A673 (cell line): ENCODE measurements around the gene PDAP1. TPM values are rescaled to one million over a fixed set of nuclear protein-coding genes. Genes with fewer than 3 reads are reported as not detected.

Experiments used
- BruUV-seq: library from RNA; stranded (reverse); fragments of 400-500 nt; replicated peaks from 2 replicates; lab custom pipeline; 2021; lab: Mats Ljungman, UMichigan
- CTCF ChIA-PET: fragments of 300-600 bp; sonication (Branson Sonifier 250); formaldehyde crosslinking; loops from one replicate; lab custom pipeline; 2022; ENCODE audit warnings: antibody characterized with exemption; lab: Charles Lee
- POLR2A ChIA-PET: fragments of 300-600 bp; sonication (Branson Sonifier 250); formaldehyde crosslinking; loops from one replicate; lab custom pipeline; 2022; ENCODE audit warnings: antibody characterized with exemption; ENCODE audit not compliant: low non-redundant PET; lab: Charles Lee
- DNase-seq: peaks from one replicate; pipeline ENCODE4 v3.0.0-alpha.2; 2015; ENCODE audit warnings: low spot score
- H3K27ac ChIP-seq: fragments of 200-600 bp; sonication (generic); 2 replicates; pipeline ENCODE4 v1.5.1; 2016; ENCODE audit warnings: mixed run types, low read depth, mild to moderate bottlenecking, mixed read lengths, antibody characterized with exemption, low read length; ENCODE audit not compliant: poor library complexity, severe bottlenecking
- H3K27me3 ChIP-seq: fragments of 200-600 bp; sonication (generic); replicated peaks from 2 replicates; pipeline ENCODE4 v1.6.1; 2017; ENCODE audit warnings: mixed run types, low read depth, mild to moderate bottlenecking, mixed read lengths, antibody characterized with exemption, low read length; ENCODE audit not compliant: insufficient read depth, poor library complexity
- H3K36me3 ChIP-seq: fragments of 200-600 bp; sonication (generic); 2 replicates; pipeline ENCODE4 v1.6.1; 2016; ENCODE audit warnings: mixed run types, mild to moderate bottlenecking, mixed read lengths, antibody characterized with exemption, low read length; ENCODE audit not compliant: insufficient read depth, poor library complexity, severe bottlenecking
- H3K4me1 ChIP-seq: fragments of 200-600 bp; sonication (generic); 2 replicates; pipeline ENCODE4 v1.6.1; 2017; ENCODE audit warnings: mixed run types, mild to moderate bottlenecking, mixed read lengths, antibody characterized with exemption, low read length; ENCODE audit not compliant: insufficient read depth, poor library complexity, severe bottlenecking
- H3K4me3 ChIP-seq: fragments of 200-600 bp; sonication (generic); 2 replicates; pipeline ENCODE4 v1.5.1; 2016; ENCODE audit warnings: low read depth, mixed run types, mild to moderate bottlenecking, mixed read lengths, low read length; ENCODE audit not compliant: poor library complexity, severe bottlenecking
- H3K9me3 ChIP-seq: fragments of 200-600 bp; sonication (generic); 2 replicates; pipeline ENCODE4 v1.6.1; 2016; ENCODE audit warnings: mixed run types, low read depth, mild to moderate bottlenecking, mixed read lengths, antibody characterized with exemption, low read length; ENCODE audit not compliant: poor library complexity, severe bottlenecking
- EZH2 ChIP-seq: fragments of 200-600 bp; sonication (generic); IDR thresholded peaks from 2 replicates; pipeline ENCODE4 v1.6.1; 2017; ENCODE audit warnings: borderline replicate concordance, low read depth, mild to moderate bottlenecking, mixed read lengths, antibody characterized with exemption, low read length; ENCODE audit not compliant: poor library complexity, severe bottlenecking
- intact Hi-C: fragments of 100-400 bp; cut with micrococcal nuclease; formaldehyde crosslinking; loops from one replicate; pipeline ENCODE4 v1.10.0; 2022; ENCODE audit not compliant: unreplicated experiment
- total RNA-seq: library from RNA; stranded (reverse); gene quantifications from 2 replicates; pipeline ENCODE4 v1.2.3, GENCODE V29; 2021
- TF ChIP-seq, protein P1 (sequence below): fragments of 300-800, 200-600 bp; sonication (generic); conservative IDR thresholded peaks from 2 replicates; pipeline ENCODE4 v1.5.1; 2017; ENCODE audit warnings: low read depth, mild to moderate bottlenecking, antibody characterized with exemption, low read length, moderate library complexity, mixed read lengths

PDAP1 gene
- total RNA-seq, 1 experiment from 2014 or later: 164 TPM

DNA sequence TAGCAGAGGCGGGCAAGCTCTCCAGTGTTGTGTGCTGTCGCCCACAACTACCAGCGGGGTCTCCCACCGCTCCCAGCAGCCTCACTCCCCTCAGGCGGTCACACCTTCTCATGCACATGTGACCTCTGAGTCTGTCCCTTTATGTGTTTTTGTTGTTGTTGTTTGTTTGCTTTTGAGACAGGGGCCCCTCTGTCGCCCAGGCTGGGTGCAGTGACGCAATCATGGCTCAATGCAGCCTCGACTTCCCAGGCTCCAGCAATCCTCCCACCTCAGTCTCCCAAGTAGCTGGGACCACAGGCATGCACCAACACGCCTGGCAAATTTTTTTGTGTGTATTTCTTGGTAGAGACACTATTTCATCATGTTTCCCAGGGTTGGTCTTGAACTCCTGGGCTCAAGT, 31.8 kb upstream of the PDAP1 start:
- H3K4me1 ChIP-seq: peaks cover 15% of the 10 kb centered on the region
- BruUV-seq: no TSS peak
- no peak for TF ChIP-seq EZH2
- TF ChIP-seq, protein P1, sequence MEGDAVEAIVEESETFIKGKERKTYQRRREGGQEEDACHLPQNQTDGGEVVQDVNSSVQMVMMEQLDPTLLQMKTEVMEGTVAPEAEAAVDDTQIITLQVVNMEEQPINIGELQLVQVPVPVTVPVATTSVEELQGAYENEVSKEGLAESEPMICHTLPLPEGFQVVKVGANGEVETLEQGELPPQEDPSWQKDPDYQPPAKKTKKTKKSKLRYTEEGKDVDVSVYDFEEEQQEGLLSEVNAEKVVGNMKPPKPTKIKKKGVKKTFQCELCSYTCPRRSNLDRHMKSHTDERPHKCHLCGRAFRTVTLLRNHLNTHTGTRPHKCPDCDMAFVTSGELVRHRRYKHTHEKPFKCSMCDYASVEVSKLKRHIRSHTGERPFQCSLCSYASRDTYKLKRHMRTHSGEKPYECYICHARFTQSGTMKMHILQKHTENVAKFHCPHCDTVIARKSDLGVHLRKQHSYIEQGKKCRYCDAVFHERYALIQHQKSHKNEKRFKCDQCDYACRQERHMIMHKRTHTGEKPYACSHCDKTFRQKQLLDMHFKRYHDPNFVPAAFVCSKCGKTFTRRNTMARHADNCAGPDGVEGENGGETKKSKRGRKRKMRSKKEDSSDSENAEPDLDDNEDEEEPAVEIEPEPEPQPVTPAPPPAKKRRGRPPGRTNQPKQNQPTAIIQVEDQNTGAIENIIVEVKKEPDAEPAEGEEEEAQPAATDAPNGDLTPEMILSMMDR: no peak
- H3K27ac ChIP-seq: no peak overlapping the region
- CTCF ChIA-PET: no interaction called here
- H3K36me3 ChIP-seq: peaks cover 32% of the 10 kb centered on the region
- intact Hi-C loops: no loop called here
- peak overlapping the region; percentile 89 for H3K4me3 ChIP-seq
- no peaks in the 10 kb centered on the region for H3K27me3 ChIP-seq
- no peaks in the 10 kb centered on the region for H3K9me3 ChIP-seq
- no peak for DNase-seq
- POLR2A ChIA-PET: no interaction called here

DNA sequence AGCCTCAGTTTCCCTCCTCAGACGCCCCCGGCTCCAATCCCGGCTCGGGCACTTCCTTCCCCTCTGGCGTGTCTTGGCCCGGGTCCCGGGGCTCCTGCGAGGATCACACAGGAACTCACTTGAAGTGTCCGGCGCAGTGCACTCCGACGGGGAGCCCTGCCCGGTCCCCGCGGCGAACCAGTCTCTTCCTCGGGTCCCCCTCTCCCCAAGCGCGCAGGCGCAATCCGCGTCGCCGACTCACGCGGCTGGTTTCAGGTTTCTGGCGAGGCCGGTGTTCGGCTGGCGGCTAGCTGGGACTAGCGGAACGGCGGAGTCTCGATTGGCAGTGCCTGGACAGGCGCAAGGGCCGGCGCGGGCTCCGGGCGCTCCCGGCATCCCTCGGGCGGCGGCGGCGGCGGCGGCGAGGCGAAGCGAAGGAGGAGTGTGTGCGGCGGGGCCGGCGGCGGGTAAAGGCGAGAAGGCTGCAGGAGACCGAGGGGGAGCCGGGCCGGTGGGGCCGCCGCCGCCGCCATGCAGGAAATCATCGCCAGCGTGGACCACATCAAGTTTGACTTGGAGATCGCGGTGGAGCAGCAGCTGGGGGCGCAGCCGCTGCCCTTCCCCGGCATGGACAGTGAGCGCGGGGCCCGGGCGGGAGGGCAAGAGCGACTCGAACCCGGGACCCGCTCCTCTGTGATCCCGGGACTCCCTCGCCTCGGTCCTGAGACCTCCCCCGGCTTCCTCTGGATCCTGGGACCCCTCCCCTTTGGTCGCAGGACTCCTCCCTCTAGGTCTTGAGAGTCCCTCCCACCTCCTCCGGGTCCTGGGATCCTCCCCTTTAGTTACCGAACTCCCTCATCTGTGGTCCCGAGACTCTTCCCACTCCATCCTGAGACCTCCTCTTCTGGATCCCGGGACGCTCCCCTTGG, 30.4 kb upstream of the PDAP1 start, which contains the start of the genes CPSF4 and PTCD1:
CPSF4 (plus strand) TSS at position 371 of the 908 bp plus-strand sequence; CDS start at position 511, 140 bp downstream.
PTCD1 (minus strand) TSS at position 226 of the 908 bp plus-strand sequence. CDS start 3,556 bp downstream, outside the sequence.
- TF ChIP-seq, protein P1: no peak
- no peak for TF ChIP-seq EZH2
- peak; percentile 98 for DNase-seq
- intact Hi-C loops: no loop called here

DNA sequence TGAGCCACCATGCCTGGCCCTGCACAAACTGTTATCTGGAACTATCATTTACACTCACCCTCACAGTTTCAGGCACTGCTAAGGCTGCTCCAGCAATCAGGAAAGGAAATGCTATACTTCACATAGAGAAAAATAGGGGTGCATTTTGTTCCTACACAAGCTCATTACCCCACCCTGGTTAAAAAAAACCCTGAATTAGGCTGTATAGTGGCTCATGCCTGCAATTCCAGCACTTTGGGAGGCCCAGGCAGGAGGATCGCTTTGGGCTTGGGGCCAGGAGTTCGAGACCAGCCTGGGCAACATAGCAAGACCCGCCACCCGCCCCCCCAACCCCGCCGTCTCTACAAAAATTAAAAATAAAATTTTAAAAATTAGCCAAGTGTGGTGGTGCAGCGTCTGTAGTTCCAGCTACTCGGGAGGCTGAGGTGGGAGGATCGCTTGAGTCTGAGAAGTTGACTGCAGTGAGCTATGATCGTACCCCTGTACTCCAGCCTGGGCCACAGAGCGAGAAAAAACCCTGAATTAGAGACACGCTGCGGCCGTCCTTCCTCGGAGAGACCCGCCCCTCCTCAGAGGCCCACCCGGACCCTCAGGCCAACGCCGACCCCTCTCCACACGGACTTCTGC, 29.7 kb upstream of the PDAP1 start:
- Histone ChIP-seq H3K27ac (peak overlapping the region; percentile 92), H3K4me3 (peak overlapping the region; percentile 89), H3K27me3 (no peaks in the 10 kb centered on the region), H3K9me3 (no peaks in the 10 kb centered on the region), H3K4me1 (peaks cover 15% of the 10 kb centered on the region), H3K36me3 (peaks cover 34% of the 10 kb centered on the region)
- intact Hi-C loops: no loop called here
- ChIA-PET POLR2A (no interaction called here), CTCF (interaction anchor here (0.7 kb wide), 1 partner anchor 12 kb away, joined by 3 read pairs; no protein-coding TSS in a partner anchor)
- no peak for DNase-seq
- BruUV-seq: TSS peak; percentile 37
- TF ChIP-seq EZH2: no peak
- TF ChIP-seq, protein P1: no peak

More for the DNA sequence above, 30.4 kb upstream of the PDAP1 start, which contains the start of the genes CPSF4 and PTCD1:
- Histone ChIP-seq H3K9me3 (no peaks in the 10 kb centered on the region), H3K27ac (peak within 1 kb of the TSS; percentile 92), H3K4me1 (peaks cover 15% of the 10 kb centered on the region), H3K36me3 (peaks cover 35% of the 10 kb centered on the region), H3K27me3 (no peaks in the 10 kb centered on the region), H3K4me3 (peak within 1 kb of the TSS; percentile 89)
- ChIA-PET POLR2A (interaction anchor here (0.6 kb wide), 1 partner anchor 989 kb away, joined by 3 read pairs; the partner anchor contains the start of gene ZCWPW1), CTCF (interaction anchor here (0.7 kb wide), 1 partner anchor 11 kb away, joined by 3 read pairs; no protein-coding TSS in a partner anchor)
- no TSS peak for BruUV-seq
